GM08714 (cell line): ENCODE data around the gene PAPSS2.

Experiments
- H3K4me3 ChIP-seq: fragments of 200-500 bp; sonication (Bioruptor generic); 2 replicates; pipeline ENCODE4 v1.5.1; 2014; ENCODE audit warnings: mild to moderate bottlenecking, low read length, inconsistent platforms
- ZNF274 ChIP-seq: IDR thresholded peaks from 2 replicates; pipeline ENCODE4 v1.6.1; 2012; ENCODE audit warnings: mild to moderate bottlenecking, low read depth, low read length

PAPSS2 gene

GRCh38 chr10:87695074-87695473 lies 35.4 kb downstream of the PAPSS2 start:
- no peak overlapping the region for H3K4me3 ChIP-seq
- no peak for TF ChIP-seq ZNF274

GRCh38 chr10:87696922-87697745 lies 37.5 kb downstream of the PAPSS2 start:
- no peak overlapping the region for H3K4me3 ChIP-seq
- TF ChIP-seq ZNF274, result no peak

GRCh38 chr10:87700031-87700796 lies 40.5 kb downstream of the PAPSS2 start:
- no peak overlapping the region for H3K4me3 ChIP-seq

GRCh38 chr10:87702260-87702972 lies 42.7 kb downstream of the PAPSS2 start:
- TF ChIP-seq ZNF274, result no peak
- H3K4me3 ChIP-seq, result no peak overlapping the region

More at GRCh38 chr10:87700031-87700796, 40.5 kb downstream of the PAPSS2 start:
- TF ChIP-seq ZNF274, result no peak

- no peak for TF ChIP-seq ZNF274
Measured at GRCh38 chr10:87702973-87703294, 43.3 kb downstream of the PAPSS2 start.

GRCh38 chr10:87703771-87704170 lies 44.1 kb downstream of the PAPSS2 start:
- H3K4me3 ChIP-seq, result no peak overlapping the region
- no peak for TF ChIP-seq ZNF274

More at GRCh38 chr10:87702973-87703294, 43.3 kb downstream of the PAPSS2 start:
- no peak overlapping the region for H3K4me3 ChIP-seq

GRCh38 chr10:87705339-87705738 lies 45.7 kb downstream of the PAPSS2 start:
- no peak overlapping the region for H3K4me3 ChIP-seq
- no peak for TF ChIP-seq ZNF274

GRCh38 chr10:87706731-87707130 lies 47.1 kb downstream of the PAPSS2 start:
- H3K4me3 ChIP-seq, result no peak overlapping the region
- no peak for TF ChIP-seq ZNF274

- TF ChIP-seq ZNF274, result no peak
Measured at GRCh38 chr10:87707254-87707653, 47.6 kb downstream of the PAPSS2 start.

GRCh38 chr10:87712913-87713616 lies 53.4 kb downstream of the PAPSS2 start:
- TF ChIP-seq ZNF274, result no peak
- H3K4me3 ChIP-seq, result no peak overlapping the region

More at GRCh38 chr10:87707254-87707653, 47.6 kb downstream of the PAPSS2 start:
- no peak overlapping the region for H3K4me3 ChIP-seq

- no peak overlapping the region for H3K4me3 ChIP-seq
- no peak for TF ChIP-seq ZNF274
Measured at GRCh38 chr10:87713707-87714106, 54.0 kb downstream of the PAPSS2 start.

GRCh38 chr10:87715552-87716347 lies 56.1 kb downstream of the PAPSS2 start:
- H3K4me3 ChIP-seq, result no peak overlapping the region
- TF ChIP-seq ZNF274, result no peak

- TF ChIP-seq ZNF274, result no peak
- no peak overlapping the region for H3K4me3 ChIP-seq
Measured at GRCh38 chr10:87716348-87716670, 56.6 kb downstream of the PAPSS2 start.
